ENCODE measurements around the gene FAM209A. TPM values are rescaled to one million over a fixed set of nuclear protein-coding genes. Genes with fewer than 3 reads are reported as not detected.
"Not testable (repeated sequence)": the region's sequence is repeated elsewhere in the genome, so short reads cannot be mapped to it uniquely, and the experiment has no call there.

Gene FAM209A
- total RNA-seq, 1 donor from 2014 or later: not detected

DNA sequence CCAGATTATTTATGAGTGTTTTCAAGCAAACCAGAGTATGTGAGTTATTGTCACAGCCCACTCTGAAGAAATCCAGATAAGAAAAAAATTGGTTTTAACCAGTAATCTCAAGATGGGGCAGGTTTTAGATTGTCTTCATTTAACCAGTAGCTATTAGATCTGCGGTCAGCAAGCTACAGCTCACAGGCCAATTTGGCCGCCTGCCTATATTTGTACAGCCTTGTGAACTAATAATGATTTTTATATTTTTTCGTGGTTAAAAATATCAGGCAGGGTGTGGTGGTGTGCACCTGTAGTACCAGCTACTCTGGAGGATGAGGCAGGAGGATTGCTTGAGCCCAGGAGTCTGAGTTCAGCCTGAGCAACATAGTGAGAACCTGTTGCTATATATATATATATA, 13.5 kb downstream of the FAM209A start:
- no peak for DNase-seq (ENCODE audit: low read depth, low spot score)

DNA sequence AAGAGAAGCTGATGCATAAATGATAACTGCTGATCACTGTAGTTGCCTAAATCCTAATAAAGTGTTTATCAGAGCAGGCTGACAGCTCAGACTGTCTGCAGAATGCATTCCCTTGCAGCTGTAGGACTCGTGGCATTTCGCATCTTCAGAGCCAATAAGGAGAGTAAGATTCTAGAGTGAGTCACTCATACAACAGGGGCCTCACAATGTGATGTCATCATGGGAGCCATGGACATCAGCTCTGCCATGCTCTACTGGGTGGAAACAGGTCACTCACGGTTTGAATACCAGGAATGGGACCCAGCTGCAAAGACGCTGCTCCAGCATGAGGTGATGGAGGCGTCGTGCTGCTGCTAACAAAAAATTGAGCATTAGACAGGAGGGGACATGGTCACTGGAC, 15.9 kb downstream of the FAM209A start:
- no peak for DNase-seq (ENCODE audit: low read depth, low spot score)

DNA sequence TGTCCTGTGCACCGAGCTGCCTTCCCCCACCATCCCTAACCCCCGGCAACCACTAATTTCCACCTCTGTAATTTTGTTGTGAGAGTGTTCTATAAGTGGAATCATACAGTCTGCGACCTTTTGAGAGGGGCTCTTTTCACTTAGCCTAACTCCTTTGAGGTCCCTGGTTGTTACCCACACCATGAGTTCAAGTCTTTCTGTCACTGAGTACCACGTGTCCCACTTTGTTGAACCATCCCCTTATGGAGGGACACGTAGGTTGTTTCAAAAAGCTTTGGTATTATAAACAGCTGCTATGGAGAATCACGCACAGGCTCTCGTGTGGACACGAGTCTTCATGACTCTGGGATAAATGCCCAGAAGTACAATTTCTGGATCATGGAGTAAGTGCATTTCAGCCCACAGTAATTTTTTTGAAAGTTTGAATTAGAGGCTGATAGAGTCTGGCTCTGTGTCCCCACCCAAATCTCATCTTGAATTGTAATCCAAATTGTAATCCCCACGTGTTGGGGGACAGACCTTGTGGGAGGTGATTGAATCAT, 18.0 kb downstream of the FAM209A start:
- no peak for DNase-seq (ENCODE audit: low read depth, low spot score)

DNA sequence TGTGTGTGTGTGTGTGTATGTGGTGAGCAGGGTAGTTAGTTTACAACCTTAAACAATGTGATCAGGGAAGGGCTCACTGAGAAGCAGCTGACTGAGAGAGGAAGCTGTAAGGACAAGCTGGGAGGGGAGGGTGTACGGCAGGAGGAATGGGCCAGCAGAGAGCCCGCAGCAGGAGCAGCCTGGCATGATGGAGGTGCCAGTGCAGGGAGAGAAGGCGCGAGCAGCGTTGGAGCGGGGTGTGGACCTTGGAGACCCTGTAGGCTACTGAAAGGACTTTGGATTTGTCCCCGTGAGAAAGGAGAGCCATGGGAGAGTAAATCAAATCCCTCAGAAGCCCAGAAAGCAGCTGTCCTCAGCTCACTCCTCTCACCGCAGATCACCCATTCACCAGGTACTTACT, 27.0 kb downstream of the FAM209A start:
- no peak for DNase-seq (ENCODE audit: low read depth, low spot score)

DNA sequence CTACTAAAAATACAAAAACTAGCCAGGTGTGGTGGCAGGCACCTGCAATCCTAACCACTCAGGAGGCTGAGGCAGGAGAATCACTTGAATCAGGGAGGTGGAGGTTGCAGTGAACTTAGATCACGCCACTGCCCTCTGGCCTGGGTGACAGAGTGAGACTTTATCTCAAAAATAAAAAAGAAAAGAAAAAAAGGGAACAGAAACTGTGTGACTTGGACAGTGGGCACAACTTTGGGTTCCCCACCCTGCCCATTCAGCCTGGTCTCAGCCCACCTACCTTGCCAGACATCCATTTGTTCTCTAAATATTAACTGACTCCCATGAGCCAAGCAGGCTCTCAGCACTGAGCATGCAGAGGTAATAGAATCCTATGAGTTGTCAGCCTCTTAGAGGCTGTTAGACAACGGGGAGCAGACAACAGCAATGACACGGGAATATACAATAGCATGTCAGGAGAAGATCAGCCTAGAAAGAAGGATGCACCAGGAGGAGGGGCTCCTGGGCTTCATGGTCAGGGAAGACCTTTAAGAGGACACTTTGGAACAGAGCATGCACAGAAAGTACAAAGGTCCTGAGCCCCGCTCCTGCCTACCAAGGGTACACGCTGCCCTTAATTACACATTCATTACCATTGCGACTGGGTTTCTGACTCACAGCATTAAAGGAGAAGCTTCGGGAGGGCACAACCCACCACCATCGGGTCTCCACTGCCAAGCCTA, 28.5 kb downstream of the FAM209A start:
- no peak for DNase-seq (ENCODE audit: low read depth, low spot score)

DNA sequence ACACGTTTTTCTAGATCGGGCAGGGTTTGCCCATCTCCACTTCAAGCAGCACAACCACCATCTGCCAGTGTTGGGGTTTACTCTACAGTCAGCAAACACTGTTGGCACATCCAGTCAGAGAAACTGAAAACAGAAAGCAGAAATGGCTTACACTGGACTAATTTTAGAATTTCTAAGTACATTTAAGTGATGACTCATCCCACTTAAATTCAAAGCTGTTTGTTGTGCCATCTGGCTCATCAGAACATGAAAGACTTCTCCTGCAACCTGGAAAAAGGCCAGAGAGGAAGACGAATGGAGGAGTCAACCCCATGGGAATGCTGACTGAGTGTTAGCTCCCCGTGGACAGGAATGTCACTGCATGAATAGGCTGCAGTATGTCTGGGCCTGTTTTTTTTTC, 30.3 kb downstream of the FAM209A start:
- DNase-seq (ENCODE audit: low read depth, low spot score): peak; percentile 86

DNA sequence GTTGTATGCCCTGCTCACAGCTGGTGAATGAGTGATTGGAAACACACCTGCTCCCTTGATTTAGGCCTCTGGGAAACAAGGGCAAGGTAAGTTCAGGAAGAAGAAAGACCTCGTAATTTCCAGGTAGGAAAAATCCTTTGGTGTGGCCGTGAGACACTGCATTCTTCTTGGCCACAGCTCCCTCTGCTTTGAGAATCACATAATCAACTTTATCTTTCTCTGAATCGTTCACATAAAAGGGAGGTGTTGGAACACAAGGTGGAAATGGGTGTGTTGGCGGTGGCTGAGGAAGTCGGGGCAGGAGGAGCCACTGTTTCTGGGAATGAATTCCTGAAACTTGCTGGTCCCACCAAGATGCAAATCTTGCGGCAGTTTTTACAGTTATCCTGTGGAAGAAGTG, 34.4 kb downstream of the FAM209A start:
- no peak for DNase-seq (ENCODE audit: low read depth, low spot score)

DNA sequence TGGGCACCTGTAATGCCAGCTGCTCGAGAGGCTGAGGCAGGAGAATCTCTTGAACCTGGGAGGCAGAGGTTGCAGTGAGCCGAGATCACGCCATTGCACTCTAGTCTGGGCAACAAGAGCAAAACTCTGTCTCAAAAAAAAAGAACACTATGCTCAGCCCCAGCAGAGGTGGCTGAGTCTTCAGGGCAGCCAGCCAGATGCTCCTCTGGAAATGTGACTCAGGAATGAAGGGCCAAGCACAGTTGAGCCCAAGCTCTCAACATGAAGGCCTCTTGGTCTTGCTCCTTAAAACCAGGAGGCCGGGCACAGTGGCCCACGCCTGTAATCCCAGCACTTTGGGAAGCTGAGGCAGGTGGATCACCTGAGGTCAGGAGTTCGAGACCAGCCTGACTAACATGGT, 40.0 kb downstream of the FAM209A start:
- DNase-seq (ENCODE audit: low read depth, low spot score): not testable (repeated sequence)

DNA sequence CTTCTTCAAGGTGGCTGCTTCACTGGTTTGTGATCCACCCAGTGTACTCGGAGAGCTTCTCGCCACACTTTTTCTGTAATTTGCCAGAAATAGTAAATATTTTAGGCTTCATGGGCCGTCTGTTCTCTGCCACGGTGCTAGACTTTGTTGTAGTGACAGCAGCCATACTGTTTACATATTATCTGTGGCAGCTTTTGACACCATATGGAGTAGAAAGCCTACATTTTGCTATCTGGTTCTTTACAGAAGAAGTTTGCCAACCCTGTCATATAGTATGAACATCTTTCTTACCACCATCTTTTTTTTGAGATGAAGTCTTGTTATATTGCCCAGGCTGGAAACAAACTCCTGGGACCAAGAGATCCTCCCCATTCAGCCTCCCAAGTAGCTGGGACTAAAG, 41.0 kb downstream of the FAM209A start:
- no peak for DNase-seq (ENCODE audit: low read depth, low spot score)

DNA sequence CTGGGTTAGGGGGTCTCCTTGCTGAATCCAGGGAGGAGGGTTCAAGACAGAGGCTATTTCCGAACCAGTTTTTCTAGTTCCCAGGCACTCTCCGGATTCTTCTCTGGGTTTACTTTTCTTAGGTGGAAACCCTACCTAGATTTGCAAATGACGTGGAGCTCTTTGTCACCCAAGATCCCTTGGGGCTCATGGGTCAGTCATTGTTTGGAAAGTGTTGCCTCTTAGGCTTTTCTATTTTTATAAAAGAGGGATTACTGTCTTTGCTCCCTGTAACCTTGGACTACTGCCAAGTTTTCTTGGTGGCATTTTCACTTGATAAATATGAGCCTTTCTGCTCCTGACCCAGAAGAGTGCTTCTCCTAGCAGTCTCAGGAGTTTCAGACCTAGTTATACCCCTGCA, 42.1 kb downstream of the FAM209A start:
- DNase-seq (ENCODE audit: low read depth, low spot score): no peak

DNA sequence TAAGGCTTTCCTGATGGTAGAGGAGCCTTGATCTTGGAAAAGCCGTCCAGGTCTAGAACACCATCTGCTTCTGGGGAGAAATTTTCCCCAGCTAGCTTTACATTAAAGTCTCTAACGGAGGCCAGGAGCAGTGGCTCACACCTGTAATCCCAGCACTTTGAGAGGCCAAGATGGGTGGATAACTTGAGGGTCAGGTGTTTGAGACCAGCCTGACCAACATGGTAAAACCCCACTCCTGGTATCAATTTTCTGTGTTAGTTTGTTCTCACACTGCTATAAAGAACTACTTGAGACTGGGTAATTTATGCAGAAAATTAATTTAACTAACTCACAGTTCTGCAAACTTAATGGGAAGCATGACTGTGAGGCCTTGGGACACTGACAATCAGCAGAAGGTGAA, 46.3 kb downstream of the FAM209A start:
- no peak for DNase-seq (ENCODE audit: low read depth, low spot score)

DNA sequence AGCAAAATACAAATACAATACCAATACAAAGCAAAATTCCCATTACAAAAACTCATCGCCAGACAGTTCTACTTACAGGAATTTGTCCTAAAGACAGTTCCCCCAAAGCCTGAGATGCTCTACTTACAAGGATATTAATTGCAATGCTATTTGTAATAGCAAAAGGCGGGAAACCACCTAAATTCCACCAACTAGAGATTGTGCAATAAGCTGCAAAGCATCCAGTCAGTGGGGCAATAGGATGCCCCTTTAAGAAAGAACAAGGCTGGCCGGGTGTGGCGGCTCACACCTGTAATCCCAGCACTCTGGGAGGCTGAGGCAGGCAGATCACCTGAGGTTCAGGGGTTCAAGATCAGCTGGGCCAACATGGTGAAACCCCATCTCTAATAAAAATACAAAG, 47.6 kb downstream of the FAM209A start:
- no peak for DNase-seq (ENCODE audit: low read depth, low spot score)

DNA sequence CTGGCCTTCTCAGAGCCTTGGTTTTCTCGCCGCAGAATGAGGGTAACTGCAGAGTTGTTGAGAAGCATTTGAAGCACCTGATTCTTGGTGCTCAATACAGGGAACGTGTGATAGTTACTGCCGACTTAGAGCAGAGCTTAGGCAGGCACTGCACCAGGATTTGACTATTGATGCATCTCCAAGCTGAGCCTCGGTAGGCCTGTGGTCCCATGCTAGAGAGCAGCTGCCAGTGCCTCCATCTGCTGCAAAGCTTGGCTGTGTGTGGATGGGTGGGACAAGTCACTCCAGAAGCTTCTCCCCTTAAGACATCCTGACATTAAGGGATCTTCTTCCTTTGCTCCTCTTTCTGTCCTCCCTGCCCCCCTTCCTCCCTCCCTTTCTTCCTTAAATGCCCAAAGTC, 49.4 kb downstream of the FAM209A start:
- DNase-seq (ENCODE audit: low read depth, low spot score): no peak

DNA sequence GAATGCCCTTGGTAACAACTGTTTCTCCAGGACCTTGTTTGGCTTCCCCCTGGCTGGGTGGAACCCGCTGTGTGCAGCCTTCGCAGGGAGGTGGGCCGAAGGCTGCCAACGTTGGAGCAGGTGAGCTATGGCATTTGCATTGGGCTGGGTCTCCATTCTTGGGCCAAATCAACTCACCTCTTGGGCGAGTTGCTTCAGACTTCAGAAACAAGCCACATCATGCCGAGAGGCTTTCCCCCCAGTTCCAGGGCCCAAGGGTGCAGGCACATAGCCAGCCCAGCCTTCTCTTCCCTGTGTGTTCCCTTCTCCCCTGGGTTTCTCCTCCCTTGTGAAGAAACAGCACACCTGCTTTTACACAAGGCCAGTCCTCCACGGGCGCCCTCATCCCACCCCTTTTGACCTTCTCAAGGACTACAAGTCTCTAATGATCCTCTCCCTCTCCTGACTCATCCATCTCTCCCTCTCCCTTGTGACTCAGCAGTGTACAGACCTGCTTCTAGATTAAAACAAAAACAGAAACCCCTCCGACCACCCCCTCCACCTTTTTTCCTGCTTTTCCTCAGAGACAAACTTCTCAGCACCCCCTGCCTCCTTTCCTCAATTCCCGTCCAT, 50.1 kb downstream of the FAM209A start:
- DNase-seq (ENCODE audit: low read depth, low spot score): no peak

DNA sequence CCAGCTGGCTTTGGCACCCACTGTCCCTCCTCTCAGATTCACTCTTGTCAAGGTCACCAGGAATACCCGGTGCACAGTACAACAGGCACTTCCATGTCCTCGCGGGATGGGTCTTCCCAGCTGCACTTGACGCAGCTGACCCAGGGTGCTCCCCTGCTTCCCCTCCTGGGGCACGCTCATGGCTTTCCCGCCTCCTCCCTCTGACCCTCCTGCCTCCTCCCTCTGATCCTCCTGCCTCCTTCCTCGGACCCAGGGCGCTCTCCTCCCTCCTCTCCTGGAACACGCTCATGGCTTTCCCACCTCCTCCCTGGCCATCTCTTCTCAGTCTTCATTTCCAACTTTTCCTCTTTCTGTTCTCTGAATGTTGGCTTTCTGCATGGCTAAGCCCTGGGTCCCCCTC, 50.6 kb downstream of the FAM209A start:
- no peak for DNase-seq (ENCODE audit: low read depth, low spot score)

Other genes starting within 250 kb of the FAM209A start
- gene FAM210B, start 165.8 kb upstream of the FAM209A start, total RNA-seq: 51.9 and 56.0 TPM in 2 replicates
- gene AURKA, start 132.5 kb upstream of the FAM209A start, total RNA-seq: 32.9 and 80.7 TPM in 2 replicates
- 29.7 and 39.7 TPM in 2 replicates for gene CSTF1, start 132.1 kb upstream of the FAM209A start, total RNA-seq
- gene CASS4, start 112.5 kb upstream of the FAM209A start, total RNA-seq: 0.07 TPM in 1 of 2 replicates, not detected in the other
- gene RTF2, start 56.1 kb upstream of the FAM209A start, total RNA-seq: 101 and 106 TPM in 2 replicates
- gene FAM209B, start 8.5 kb downstream of the FAM209A start, total RNA-seq: not detected in 2 replicates
- gene TFAP2C, start 104.6 kb downstream of the FAM209A start, total RNA-seq: not detected in 2 replicates